ENCODE measurements around the gene MOSPD2. TPM values are rescaled to one million over a fixed set of nuclear protein-coding genes. Genes with fewer than 3 reads are reported as not detected.

Gene MOSPD2
- total RNA-seq, 1 donor from 2014 or later: 17.4 TPM

DNA sequence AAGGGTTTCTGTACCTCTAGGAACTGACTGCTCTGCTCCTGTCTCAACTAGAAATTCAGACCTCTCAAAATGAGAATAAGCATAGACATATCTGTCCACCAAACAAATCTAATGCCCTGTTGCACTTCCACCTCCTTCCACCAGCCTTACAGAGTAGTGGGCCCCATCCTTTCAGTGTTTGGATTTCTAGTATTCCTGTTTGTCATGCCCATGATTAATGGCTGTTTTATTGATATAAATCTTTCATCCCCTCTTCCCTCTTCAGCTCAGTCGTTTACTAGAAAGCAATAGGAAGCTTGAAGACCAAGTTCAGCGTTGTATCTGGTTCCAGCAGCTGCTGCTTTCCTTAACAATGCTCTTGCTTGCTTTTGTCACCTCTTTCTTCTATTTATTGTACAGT is 46.2 kb downstream of the MOSPD2 start:
- Histone ChIP-seq H3K9me3 (no peaks in the 10 kb centered on the region), H3K27ac (no peak overlapping the region), H3K27me3 (no peaks in the 10 kb centered on the region), H3K36me3 (no peaks in the 10 kb centered on the region), H3K4me3 (no peak overlapping the region), H3K4me1 (no peaks in the 10 kb centered on the region)
- intact Hi-C loops (cut with DNase I): no loop called here
- no peak for DNase-seq (ENCODE audit: extremely low spot score in 2 of 2)
- TF ChIP-seq, protein P1, sequence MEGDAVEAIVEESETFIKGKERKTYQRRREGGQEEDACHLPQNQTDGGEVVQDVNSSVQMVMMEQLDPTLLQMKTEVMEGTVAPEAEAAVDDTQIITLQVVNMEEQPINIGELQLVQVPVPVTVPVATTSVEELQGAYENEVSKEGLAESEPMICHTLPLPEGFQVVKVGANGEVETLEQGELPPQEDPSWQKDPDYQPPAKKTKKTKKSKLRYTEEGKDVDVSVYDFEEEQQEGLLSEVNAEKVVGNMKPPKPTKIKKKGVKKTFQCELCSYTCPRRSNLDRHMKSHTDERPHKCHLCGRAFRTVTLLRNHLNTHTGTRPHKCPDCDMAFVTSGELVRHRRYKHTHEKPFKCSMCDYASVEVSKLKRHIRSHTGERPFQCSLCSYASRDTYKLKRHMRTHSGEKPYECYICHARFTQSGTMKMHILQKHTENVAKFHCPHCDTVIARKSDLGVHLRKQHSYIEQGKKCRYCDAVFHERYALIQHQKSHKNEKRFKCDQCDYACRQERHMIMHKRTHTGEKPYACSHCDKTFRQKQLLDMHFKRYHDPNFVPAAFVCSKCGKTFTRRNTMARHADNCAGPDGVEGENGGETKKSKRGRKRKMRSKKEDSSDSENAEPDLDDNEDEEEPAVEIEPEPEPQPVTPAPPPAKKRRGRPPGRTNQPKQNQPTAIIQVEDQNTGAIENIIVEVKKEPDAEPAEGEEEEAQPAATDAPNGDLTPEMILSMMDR (IDR thresholded peaks at IDR 0.05): no peak
- TF ChIP-seq POLR2A (IDR thresholded peaks at IDR 0.05) (no peak), POLR2AphosphoS5 (IDR thresholded peaks at IDR 0.05; ENCODE audit: insufficient read depth in 1 of 2, low read depth in 1 of 2) (no peak)

DNA sequence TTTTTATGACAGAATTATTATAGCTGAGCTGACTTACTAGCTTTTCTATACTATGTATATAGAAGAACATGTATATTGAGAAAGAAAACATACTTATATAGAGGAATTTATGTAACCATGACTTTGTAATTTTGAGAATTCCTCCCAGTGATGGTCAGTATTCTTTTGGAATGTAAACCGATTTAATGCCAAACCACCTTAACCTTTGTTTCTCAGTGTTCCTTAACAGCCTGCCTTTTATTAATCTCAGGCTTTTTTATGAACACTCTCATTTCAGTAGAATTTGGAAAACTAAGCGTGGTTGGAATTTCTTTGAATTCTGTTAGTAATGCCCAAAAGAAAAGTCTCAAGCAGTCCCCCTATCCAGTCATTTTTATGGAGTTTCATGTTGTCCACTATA is 47.0 kb downstream of the MOSPD2 start:
- no peak for DNase-seq (ENCODE audit: extremely low spot score in 2 of 2)
- no peak overlapping the region for H3K4me3 ChIP-seq
- H3K27me3 ChIP-seq: no peaks in the 10 kb centered on the region
- intact Hi-C loops (cut with DNase I): no loop called here
- no peaks in the 10 kb centered on the region for H3K9me3 ChIP-seq
- no peak for TF ChIP-seq POLR2AphosphoS5 (IDR thresholded peaks at IDR 0.05; ENCODE audit: insufficient read depth in 1 of 2, low read depth in 1 of 2)
- TF ChIP-seq POLR2A (IDR thresholded peaks at IDR 0.05): no peak
- TF ChIP-seq, protein P1 (IDR thresholded peaks at IDR 0.05): no peak
- no peaks in the 10 kb centered on the region for H3K4me1 ChIP-seq
- H3K36me3 ChIP-seq: no peaks in the 10 kb centered on the region
- no peak overlapping the region for H3K27ac ChIP-seq

DNA sequence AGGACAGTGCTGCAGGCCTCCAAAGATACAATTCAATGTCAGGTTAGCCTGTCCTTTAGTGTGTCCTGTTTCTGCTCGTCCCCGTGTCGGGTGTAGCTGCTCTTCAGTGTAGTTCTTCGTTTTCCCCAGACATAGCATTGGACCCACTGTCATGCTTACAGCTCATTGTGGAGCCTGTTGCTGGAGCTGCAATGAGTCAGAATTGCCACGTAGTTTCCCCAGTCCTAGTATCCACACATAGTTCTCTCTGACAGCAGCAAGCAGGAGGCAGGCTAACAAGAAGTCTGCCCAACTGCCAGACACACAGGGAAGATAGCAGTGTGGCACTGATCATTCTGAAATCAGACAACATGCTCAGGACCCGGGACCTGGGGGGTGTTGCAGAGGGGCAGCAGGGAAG is 49.2 kb downstream of the MOSPD2 start:
- H3K9me3 ChIP-seq: no peaks in the 10 kb centered on the region
- no peaks in the 10 kb centered on the region for H3K4me1 ChIP-seq
- no peak overlapping the region for H3K27ac ChIP-seq
- no peak overlapping the region for H3K4me3 ChIP-seq
- intact Hi-C loops (cut with DNase I): no loop called here
- H3K27me3 ChIP-seq: no peaks in the 10 kb centered on the region
- H3K36me3 ChIP-seq: no peaks in the 10 kb centered on the region
- TF ChIP-seq, protein P1 (IDR thresholded peaks at IDR 0.05): no peak
- TF ChIP-seq POLR2AphosphoS5 (IDR thresholded peaks at IDR 0.05; ENCODE audit: insufficient read depth in 1 of 2, low read depth in 1 of 2) (no peak), POLR2A (IDR thresholded peaks at IDR 0.05) (no peak)
- no peak for DNase-seq (ENCODE audit: extremely low spot score in 2 of 2)

DNA sequence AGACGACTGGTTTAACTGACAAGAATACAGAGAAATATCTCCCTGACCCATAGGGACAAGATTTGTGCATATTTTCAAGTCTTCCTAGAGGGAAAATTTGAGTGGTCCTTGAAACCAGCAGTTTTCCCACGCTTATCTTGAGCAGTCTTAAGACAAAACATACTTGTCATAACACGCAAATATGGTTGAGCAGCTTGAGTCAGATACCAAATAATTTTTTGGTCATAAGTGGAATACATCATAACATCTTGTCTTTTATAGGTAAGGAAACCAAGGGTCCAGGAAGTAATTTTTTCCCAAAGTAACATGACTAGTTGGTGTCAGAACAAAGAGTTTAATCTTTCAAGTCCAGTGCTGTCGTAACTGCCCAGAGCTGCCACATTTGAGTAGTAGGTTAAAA is 50.5 kb downstream of the MOSPD2 start:
- no peak for DNase-seq (ENCODE audit: extremely low spot score in 2 of 2)
- Histone ChIP-seq H3K4me3 (no peak overlapping the region), H3K4me1 (no peaks in the 10 kb centered on the region), H3K27me3 (no peaks in the 10 kb centered on the region), H3K9me3 (no peaks in the 10 kb centered on the region), H3K36me3 (no peaks in the 10 kb centered on the region), H3K27ac (no peak overlapping the region)
- intact Hi-C loops (cut with DNase I): no loop called here
- TF ChIP-seq, protein P1 (IDR thresholded peaks at IDR 0.05): no peak
- TF ChIP-seq POLR2A (IDR thresholded peaks at IDR 0.05) (no peak), POLR2AphosphoS5 (IDR thresholded peaks at IDR 0.05; ENCODE audit: insufficient read depth in 1 of 2, low read depth in 1 of 2) (no peak)

DNA sequence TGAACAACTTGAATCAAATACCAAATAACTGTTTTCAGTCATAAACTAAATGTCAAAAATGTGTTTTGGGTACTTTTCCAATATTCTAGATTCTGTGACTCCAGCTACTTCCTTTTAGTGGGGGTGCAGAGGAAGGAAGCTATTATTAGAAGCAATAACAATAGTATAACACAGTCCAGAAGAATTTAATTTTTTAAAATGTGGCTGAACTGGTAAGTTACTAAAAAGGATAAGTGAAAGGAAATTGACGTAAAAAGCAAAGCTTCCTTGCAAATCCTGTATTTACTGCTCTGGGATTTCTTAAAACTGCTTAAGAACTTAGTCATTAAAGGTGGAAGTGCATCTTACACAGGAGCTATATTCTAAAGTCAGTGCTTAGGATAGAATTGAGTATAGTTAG is 53.2 kb downstream of the MOSPD2 start:
- intact Hi-C loops (cut with DNase I): no loop called here
- no peak for TF ChIP-seq POLR2A (IDR thresholded peaks at IDR 0.05)
- TF ChIP-seq, protein P1 (IDR thresholded peaks at IDR 0.05): no peak
- TF ChIP-seq POLR2AphosphoS5 (IDR thresholded peaks at IDR 0.05; ENCODE audit: insufficient read depth in 1 of 2, low read depth in 1 of 2): no peak
- Histone ChIP-seq H3K4me3 (no peak overlapping the region), H3K27ac (no peak overlapping the region), H3K27me3 (no peaks in the 10 kb centered on the region), H3K4me1 (no peaks in the 10 kb centered on the region), H3K9me3 (no peaks in the 10 kb centered on the region), H3K36me3 (no peaks in the 10 kb centered on the region)
- no peak for DNase-seq (ENCODE audit: extremely low spot score in 2 of 2)

Measured in vagina (tissue), 2 donors.